Stimulated activated CD4-positive, alpha-beta T cell treated with anti-CD3 and anti-CD28 coated beads, Interleukin-4, amount 100 ng/mL, for 4 hours (primary cell): ENCODE results near the gene HES7.

Source experiments
- DNase-seq, 2 experiments: peaks; one replicate each; pipeline ENCODE4 v3.0.0-alpha.2; 2020

Gene HES7

DNA sequence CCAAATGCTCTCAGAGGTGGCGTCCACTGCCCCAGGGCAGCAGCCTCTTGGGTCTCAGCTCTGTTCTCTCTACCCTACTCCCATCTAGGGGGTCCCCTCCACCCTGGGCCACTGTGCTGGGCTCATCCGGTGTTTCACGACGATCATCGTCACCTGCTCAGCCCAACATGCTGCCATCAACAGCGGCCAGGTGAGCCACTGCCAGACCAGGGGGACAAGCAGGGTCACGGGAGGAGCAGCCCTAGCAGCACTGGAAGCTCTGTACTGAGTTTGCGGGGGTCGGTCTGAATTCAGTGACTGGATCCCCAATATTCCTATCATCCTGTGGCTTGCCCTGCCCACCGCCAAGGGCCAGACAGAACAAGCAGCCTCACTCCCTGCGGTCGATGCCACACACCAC lies 52.4 kb downstream of the HES7 start:
- no peak for DNase-seq
